Liver (tissue), 3 donors: Measurements from ENCODE around the gene GLRX.

ENCODE experiments used
- JUND ChIP-seq, 2 donors: IDR thresholded peaks; 2 replicates each; pipeline ENCODE4 v1.6.1; 2016; ENCODE audit warnings: antibody characterized with exemption in 2 of 2
- RXRA ChIP-seq, 2 donors: IDR thresholded peaks; 2 replicates each; pipeline ENCODE4 v1.6.1; 2017 to 2018; ENCODE audit warnings: antibody characterized with exemption in 2 of 2, mild to moderate bottlenecking in 1 of 2
- SP1 ChIP-seq: IDR thresholded peaks from 2 replicates; pipeline ENCODE4 v1.6.1; 2018; ENCODE audit warnings: antibody characterized with exemption, mild to moderate bottlenecking
- TAF1 ChIP-seq: conservative IDR thresholded peaks from 2 replicates; pipeline ENCODE4 v1.6.1; 2016; ENCODE audit warnings: antibody characterized with exemption, mild to moderate bottlenecking
- TF ChIP-seq, protein P1 (sequence below): fragments of 150-350 bp; IDR thresholded peaks from 2 replicates; pipeline ENCODE4 v1.5.1; 2017; ENCODE audit warnings: improper control_type of control experiment, low read depth, low read length; ENCODE audit not compliant: missing input control
- TF ChIP-seq, protein P2 (sequence below): IDR thresholded peaks from 2 replicates; pipeline ENCODE4 v1.6.1; 2016; ENCODE audit warnings: antibody characterized with exemption
- donor health status: healthy.
- donor health status: healthy.

DNA sequence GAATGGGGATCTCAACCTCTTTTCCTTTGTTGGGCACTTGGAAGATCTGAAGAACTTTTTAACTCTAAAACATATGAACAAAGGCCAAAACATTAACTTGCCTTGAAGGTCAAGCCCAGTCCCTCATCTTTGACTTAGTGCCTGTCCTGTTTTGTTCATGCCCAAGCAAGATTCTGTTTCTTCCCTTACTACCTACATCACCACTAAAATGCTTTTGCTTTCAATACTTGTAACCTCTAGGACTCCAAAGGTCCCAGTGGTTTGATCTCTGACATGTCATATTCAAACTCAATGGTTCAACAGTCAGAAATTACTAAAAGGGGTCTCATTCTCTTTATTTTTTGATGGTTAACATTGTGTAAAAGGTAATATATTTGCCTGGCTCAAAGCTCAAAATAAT is 24.0 kb downstream of the GLRX start:
- TF ChIP-seq, protein P1, sequence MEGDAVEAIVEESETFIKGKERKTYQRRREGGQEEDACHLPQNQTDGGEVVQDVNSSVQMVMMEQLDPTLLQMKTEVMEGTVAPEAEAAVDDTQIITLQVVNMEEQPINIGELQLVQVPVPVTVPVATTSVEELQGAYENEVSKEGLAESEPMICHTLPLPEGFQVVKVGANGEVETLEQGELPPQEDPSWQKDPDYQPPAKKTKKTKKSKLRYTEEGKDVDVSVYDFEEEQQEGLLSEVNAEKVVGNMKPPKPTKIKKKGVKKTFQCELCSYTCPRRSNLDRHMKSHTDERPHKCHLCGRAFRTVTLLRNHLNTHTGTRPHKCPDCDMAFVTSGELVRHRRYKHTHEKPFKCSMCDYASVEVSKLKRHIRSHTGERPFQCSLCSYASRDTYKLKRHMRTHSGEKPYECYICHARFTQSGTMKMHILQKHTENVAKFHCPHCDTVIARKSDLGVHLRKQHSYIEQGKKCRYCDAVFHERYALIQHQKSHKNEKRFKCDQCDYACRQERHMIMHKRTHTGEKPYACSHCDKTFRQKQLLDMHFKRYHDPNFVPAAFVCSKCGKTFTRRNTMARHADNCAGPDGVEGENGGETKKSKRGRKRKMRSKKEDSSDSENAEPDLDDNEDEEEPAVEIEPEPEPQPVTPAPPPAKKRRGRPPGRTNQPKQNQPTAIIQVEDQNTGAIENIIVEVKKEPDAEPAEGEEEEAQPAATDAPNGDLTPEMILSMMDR: no peak
- TF ChIP-seq RXRA (IDR thresholded peaks at IDR 0.05): no peak
- no peak for TF ChIP-seq JUND (IDR thresholded peaks at IDR 0.05)
- TF ChIP-seq SP1: no peak
- TF ChIP-seq, protein P2, sequence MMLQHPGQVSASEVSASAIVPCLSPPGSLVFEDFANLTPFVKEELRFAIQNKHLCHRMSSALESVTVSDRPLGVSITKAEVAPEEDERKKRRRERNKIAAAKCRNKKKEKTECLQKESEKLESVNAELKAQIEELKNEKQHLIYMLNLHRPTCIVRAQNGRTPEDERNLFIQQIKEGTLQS: no peak
- no peak for TF ChIP-seq TAF1
